Activated naive CD8-positive, alpha-beta T cell treated with anti-CD3 and anti-CD28 coated beads, Interleukin-2, amount 10 ng/mL, durations not matched to agents 7 days and 5 days (primary cell): ENCODE results near the gene GDF10. TPM values are rescaled to one million over a fixed set of nuclear protein-coding genes. Genes with fewer than 3 reads are reported as not detected.

Experiments
- ATAC-seq: fragments of 150-1000 bp; cut with Tn5 transposase; one replicate; pipeline ENCODE4 v1.10.0; 2021; ENCODE audit warnings: low read depth, moderate library complexity
- POLR2A ChIA-PET: fragments of 350-600 bp; sonication (Branson Sonifier 250); formaldehyde crosslinking; loops from one replicate; lab custom pipeline; 2021; ENCODE audit warnings: antibody characterized with exemption; lab: Charles Lee
- DNase-seq: peaks from one replicate; pipeline ENCODE4 v3.0.0; 2021
- H3K27ac Mint-ChIP-seq: one replicate; pipeline ENCODE4 v1.8.0; 2022; ENCODE audit warnings: mild to moderate bottlenecking, mixed read lengths
- H3K27me3 Mint-ChIP-seq: one replicate; pipeline ENCODE4 v1.8.0; 2022; ENCODE audit warnings: mild to moderate bottlenecking, moderate library complexity, mixed read lengths
- H3K36me3 Mint-ChIP-seq: one replicate; pipeline ENCODE4 v1.8.0; 2021; ENCODE audit warnings: mild to moderate bottlenecking, mixed read lengths
- H3K4me1 Mint-ChIP-seq: one replicate; pipeline ENCODE4 v1.8.0; 2021; ENCODE audit warnings: mixed read lengths
- H3K4me3 Mint-ChIP-seq: one replicate; pipeline ENCODE4 v1.8.0; 2022; ENCODE audit warnings: mild to moderate bottlenecking, moderate library complexity, mixed read lengths
- H3K9me3 Mint-ChIP-seq: one replicate; pipeline ENCODE4 v1.8.0; 2021; ENCODE audit warnings: mixed read lengths
- total RNA-seq, 2 experiments: library from RNA; stranded (reverse); gene quantifications; one replicate each; pipeline ENCODE4 v1.2.3, GENCODE V29; 2021

The GDF10 gene
- total RNA-seq, 2 experiments from 2014 or later = 0.11 TPM

DNA sequence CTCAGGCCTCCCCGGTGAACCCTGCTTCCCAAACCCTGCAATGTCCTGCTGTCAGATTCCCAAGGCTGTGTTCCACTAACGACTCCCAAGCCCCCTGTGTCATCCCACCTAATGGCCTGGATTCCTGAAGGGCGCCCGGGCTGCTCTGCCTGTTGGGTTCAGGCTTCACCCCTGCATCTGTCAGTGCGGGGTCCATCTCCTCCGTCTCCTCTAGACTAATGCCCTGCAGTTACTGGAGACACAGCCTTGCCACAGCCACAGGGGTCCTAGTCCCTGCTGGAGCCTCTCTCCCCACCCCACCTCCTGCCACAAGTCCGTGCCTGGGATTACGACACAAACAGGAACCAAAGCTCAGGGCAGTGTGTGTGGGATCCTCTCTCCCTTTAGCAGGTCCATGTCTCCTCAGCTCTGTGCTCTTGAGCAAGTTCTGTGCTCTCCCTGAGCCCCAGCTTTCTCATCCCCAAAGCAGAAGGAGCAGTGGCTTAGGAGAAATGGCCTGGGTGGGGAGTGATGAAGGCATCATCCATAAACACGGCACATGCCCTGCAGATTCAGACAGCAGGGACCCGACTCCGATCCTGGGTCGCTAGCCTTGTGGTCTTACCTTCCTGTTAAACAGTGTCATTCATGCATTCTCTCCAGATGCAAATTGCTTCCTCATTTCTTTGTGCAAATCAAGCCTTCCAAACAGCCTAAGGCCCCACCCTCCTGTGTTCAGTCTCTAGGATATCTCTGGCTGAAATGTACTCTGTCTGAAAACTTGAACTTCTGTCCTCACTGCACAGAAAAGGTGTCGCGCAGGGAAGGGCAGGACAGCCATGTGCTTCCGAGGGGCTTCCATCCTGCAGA, 40.0 kb downstream of the GDF10 start:
- no peak overlapping the region for H3K27ac Mint-ChIP-seq
- no peaks in the 10 kb centered on the region for H3K9me3 Mint-ChIP-seq
- no peaks in the 10 kb centered on the region for H3K4me1 Mint-ChIP-seq
- ATAC-seq (no peak), DNase-seq (no peak)
- POLR2A ChIA-PET = no interaction called here
- no peak overlapping the region for H3K4me3 Mint-ChIP-seq
- peaks cover 10% of the 10 kb centered on the region for H3K27me3 Mint-ChIP-seq
- no peaks in the 10 kb centered on the region for H3K36me3 Mint-ChIP-seq

DNA sequence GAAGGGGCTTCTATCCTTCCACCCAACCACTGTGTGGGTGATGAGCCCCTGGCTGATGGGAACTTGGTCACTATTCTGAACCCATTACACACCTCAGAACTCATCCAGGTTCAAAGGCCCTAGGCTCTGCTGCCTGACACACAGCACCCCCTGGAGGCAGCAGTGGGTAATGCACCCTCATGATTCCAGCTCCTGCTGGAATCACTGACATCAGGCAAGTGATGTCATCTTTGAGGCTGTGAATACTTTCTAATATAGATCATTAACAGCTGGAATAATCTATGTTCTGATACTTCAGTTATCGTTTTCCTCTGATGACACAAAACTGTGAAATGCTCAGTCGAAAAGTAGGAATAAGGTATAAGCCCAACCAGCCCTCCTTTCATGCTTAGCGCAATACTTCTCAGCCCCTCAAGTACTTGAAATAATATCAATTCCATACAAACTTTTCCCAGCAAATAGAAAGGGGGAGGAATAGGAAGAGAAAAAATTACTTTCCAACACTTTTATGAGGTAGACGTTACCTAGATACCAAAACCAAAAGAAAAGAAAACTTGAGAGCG, 40.7 kb downstream of the GDF10 start:
- Mint-ChIP-seq H3K4me3 (no peak overlapping the region), H3K36me3 (no peaks in the 10 kb centered on the region), H3K27ac (no peak overlapping the region), H3K27me3 (peaks cover 10% of the 10 kb centered on the region), H3K9me3 (no peaks in the 10 kb centered on the region), H3K4me1 (no peaks in the 10 kb centered on the region)
- ATAC-seq (no peak), DNase-seq (peak; percentile 77)
- POLR2A ChIA-PET = interaction anchor here (0.6 kb wide), 1 partner anchor 22 kb away, joined by 3 read pairs; no protein-coding TSS in a partner anchor

DNA sequence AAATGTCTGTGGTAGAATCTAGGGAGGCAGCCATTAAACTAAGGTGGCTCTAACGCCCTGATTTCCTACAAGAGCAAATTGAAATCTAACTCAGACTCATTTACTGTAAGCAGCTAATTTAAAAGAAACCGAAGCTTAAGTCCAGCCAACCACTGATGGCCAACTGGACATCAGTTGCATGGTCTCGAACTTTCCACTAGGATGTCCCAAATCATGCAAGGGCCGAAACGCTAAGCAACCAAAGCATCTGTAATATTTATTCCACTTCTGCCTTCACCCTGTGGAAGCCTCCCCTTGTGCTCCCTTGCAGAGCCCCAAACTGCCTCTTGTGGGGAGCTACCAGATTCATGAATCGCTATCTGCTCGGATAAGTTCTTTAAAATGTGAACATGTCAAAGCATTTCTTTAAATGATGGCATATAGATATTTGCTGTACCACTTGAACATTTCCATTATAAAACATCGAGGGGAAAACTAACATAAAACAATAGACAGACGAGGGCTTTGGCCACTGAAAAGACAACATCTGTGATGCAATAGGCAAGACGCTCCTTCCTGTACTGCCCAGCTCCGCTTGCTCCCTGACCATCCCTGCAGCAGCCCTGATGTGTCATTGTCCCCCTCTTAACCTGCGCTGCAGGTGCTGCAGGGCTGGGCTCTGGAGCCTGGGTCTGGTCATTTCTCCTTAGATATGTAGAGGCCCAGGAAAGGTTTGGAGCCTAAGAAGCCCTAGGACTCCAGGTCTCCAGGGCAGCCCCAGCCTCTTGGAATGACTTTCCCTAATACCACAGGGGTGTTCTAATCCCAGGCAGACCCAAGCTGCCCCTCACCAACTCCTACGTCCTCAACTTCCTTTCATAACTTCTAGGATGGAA, 45.2 kb downstream of the GDF10 start:
- H3K4me3 Mint-ChIP-seq = no peak overlapping the region
- no peaks in the 10 kb centered on the region for H3K9me3 Mint-ChIP-seq
- no peaks in the 10 kb centered on the region for H3K4me1 Mint-ChIP-seq
- H3K27me3 Mint-ChIP-seq = peaks cover 7% of the 10 kb centered on the region
- no peak overlapping the region for H3K27ac Mint-ChIP-seq
- DNase-seq (no peak), ATAC-seq (no peak)
- POLR2A ChIA-PET = no interaction called here
- H3K36me3 Mint-ChIP-seq = no peaks in the 10 kb centered on the region

DNA sequence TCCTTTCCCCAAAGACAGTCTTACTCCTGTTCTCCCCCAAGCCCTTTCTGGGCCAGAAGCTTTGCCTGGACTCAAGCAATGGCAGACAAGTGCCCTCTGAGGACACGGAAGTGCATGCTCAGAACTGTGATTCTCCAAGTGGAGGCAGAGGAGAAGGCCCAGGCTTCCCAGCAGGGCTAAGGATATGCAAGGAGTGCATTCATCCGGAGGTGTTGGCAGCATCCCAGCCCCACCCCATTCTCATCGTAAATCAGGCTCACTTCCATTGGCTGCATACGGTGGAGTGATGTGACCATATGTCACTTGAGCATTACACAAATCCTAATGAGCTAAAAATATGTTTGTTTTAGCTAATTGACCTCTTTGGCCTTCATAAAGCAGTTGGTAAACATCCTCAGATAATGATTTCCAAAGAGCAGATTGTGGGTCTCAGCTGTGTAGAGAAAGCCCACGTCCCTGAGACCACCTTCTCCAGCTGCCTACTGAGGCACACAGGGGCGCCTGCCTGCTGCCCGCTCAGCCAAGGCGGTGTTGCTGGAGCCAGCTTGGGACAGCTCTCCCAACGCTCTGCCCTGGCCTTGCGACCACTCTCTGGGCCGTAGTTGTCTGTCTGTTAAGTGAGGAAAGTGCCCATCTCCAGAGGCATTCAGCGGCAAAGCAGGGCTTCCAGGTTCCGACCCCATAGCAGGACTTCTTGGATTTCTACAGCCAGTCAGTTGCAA, 46.7 kb downstream of the GDF10 start:
- Mint-ChIP-seq H3K27ac (no peak overlapping the region), H3K4me3 (no peak overlapping the region), H3K4me1 (no peaks in the 10 kb centered on the region), H3K27me3 (no peaks in the 10 kb centered on the region), H3K9me3 (no peaks in the 10 kb centered on the region), H3K36me3 (no peaks in the 10 kb centered on the region)
- DNase-seq (no peak), ATAC-seq (no peak)
- POLR2A ChIA-PET = no interaction called here

DNA sequence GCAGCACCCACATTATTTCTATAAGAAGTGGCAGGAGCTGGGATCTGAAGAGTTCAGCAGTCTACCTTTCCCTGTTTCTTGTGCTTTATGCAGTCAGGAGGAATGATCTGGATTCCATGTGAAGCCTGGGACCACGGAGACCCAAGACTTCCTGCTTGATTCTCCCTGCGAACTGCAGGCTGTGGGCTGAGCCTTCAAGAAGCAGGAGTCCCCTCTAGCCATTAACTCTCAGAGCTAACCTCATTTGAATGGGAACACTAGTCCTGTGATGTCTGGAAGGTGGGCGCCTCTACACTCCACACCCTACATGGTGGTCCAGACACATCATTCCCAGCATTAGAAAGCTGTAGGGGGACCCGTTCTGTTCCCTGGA, 47.3 kb downstream of the GDF10 start:
- H3K4me3 Mint-ChIP-seq = no peak overlapping the region

DNA sequence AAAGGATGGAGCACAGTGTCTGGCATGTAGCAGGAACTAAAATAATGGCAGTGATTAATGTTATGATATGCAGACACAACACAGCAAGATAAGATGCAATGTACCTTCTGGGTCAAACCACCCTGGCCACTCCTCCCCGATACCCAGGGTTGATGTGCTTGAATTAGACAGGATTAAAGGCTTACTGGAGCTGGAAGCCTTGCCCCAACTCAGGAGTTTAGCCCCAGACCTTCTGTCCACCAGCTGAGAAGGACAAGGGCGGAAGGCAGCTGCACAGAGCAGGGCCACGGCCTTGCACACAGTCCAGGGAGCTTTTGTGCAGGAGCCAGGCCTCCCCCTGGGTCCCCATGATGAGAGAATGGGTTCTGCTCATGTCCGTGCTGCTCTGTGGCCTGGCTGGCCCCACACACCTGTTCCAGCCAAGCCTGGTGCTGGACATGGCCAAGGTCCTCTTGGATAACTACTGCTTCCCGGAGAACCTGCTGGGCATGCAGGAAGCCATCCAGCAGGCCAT, 48.2 kb downstream of the GDF10 start, which contains the start of gene RBP3:
RBP3 (plus strand) TSS at position 226 of the 514 bp plus-strand sequence; CDS start at position 348, 122 bp downstream.
- no peak within 1 kb of the TSS for H3K4me3 Mint-ChIP-seq
- H3K36me3 Mint-ChIP-seq = no peaks in the 10 kb centered on the region
- POLR2A ChIA-PET = no interaction called here
- no peaks in the 10 kb centered on the region for H3K9me3 Mint-ChIP-seq
- no peak for DNase-seq
- no peak for ATAC-seq
- H3K27me3 Mint-ChIP-seq = no peaks in the 10 kb centered on the region
- no peak within 1 kb of the TSS for H3K27ac Mint-ChIP-seq
- H3K4me1 Mint-ChIP-seq = no peaks in the 10 kb centered on the region

More for the DNA sequence above, 47.3 kb downstream of the GDF10 start:
- Mint-ChIP-seq H3K4me1 (no peaks in the 10 kb centered on the region), H3K9me3 (no peaks in the 10 kb centered on the region), H3K27ac (no peak overlapping the region), H3K36me3 (no peaks in the 10 kb centered on the region), H3K27me3 (no peaks in the 10 kb centered on the region)
- POLR2A ChIA-PET = no interaction called here
- DNase-seq = no peak
- ATAC-seq = no peak

DNA sequence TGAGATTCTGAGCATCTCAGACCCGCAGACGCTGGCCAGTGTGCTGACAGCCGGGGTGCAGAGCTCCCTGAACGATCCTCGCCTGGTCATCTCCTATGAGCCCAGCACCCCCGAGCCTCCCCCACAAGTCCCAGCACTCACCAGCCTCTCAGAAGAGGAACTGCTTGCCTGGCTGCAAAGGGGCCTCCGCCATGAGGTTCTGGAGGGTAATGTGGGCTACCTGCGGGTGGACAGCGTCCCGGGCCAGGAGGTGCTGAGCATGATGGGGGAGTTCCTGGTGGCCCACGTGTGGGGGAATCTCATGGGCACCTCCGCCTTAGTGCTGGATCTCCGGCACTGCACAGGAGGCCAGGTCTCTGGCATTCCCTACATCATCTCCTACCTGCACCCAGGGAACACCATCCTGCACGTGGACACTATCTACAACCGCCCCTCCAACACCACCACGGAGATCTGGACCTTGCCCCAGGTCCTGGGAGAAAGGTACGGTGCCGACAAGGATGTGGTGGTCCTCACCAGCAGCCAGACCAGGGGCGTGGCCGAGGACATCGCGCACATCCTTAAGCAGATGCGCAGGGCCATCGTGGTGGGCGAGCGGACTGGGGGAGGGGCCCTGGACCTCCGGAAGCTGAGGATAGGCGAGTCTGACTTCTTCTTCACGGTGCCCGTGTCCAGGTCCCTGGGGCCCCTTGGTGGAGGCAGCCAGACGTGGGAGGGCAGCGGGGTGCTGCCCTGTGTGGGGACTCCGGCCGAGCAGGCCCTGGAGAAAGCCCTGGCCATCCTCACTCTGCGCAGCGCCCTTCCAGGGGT, 48.9 kb downstream of the GDF10 start:
- no peak overlapping the region for H3K4me3 Mint-ChIP-seq
- POLR2A ChIA-PET = no interaction called here
- H3K36me3 Mint-ChIP-seq = no peaks in the 10 kb centered on the region
- no peak overlapping the region for H3K27ac Mint-ChIP-seq
- H3K4me1 Mint-ChIP-seq = no peaks in the 10 kb centered on the region
- DNase-seq = no peak
- H3K9me3 Mint-ChIP-seq = no peaks in the 10 kb centered on the region
- ATAC-seq = no peak
- no peaks in the 10 kb centered on the region for H3K27me3 Mint-ChIP-seq

DNA sequence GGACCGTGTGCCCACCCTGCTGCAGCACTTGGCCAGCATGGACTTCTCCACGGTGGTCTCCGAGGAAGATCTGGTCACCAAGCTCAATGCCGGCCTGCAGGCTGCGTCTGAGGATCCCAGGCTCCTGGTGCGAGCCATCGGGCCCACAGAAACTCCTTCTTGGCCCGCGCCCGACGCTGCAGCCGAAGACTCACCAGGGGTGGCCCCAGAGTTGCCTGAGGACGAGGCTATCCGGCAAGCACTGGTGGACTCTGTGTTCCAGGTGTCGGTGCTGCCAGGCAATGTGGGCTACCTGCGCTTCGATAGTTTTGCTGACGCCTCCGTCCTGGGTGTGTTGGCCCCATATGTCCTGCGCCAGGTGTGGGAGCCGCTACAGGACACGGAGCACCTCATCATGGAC, 49.5 kb downstream of the GDF10 start:
- Mint-ChIP-seq H3K27ac (no peak overlapping the region), H3K4me3 (no peak overlapping the region), H3K27me3 (no peaks in the 10 kb centered on the region), H3K4me1 (no peaks in the 10 kb centered on the region), H3K36me3 (no peaks in the 10 kb centered on the region), H3K9me3 (no peaks in the 10 kb centered on the region)
- POLR2A ChIA-PET = no interaction called here
- DNase-seq (peak; percentile 4), ATAC-seq (no peak)

DNA sequence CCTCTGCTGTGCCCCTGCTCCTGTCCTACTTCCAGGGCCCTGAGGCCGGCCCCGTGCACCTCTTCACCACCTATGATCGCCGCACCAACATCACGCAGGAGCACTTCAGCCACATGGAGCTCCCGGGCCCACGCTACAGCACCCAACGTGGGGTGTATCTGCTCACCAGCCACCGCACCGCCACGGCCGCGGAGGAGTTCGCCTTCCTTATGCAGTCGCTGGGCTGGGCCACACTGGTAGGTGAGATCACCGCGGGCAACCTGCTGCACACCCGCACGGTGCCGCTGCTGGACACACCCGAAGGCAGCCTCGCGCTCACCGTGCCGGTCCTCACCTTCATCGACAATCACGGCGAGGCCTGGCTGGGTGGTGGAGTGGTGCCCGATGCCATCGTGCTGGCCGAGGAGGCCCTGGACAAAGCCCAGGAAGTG, 50.0 kb downstream of the GDF10 start:
- H3K36me3 Mint-ChIP-seq = no peaks in the 10 kb centered on the region
- H3K27ac Mint-ChIP-seq = no peak overlapping the region
- no peaks in the 10 kb centered on the region for H3K4me1 Mint-ChIP-seq
- ATAC-seq (no peak), DNase-seq (peak; percentile 17)
- no peaks in the 10 kb centered on the region for H3K27me3 Mint-ChIP-seq
- no peak overlapping the region for H3K4me3 Mint-ChIP-seq
- POLR2A ChIA-PET = no interaction called here
- no peaks in the 10 kb centered on the region for H3K9me3 Mint-ChIP-seq

DNA sequence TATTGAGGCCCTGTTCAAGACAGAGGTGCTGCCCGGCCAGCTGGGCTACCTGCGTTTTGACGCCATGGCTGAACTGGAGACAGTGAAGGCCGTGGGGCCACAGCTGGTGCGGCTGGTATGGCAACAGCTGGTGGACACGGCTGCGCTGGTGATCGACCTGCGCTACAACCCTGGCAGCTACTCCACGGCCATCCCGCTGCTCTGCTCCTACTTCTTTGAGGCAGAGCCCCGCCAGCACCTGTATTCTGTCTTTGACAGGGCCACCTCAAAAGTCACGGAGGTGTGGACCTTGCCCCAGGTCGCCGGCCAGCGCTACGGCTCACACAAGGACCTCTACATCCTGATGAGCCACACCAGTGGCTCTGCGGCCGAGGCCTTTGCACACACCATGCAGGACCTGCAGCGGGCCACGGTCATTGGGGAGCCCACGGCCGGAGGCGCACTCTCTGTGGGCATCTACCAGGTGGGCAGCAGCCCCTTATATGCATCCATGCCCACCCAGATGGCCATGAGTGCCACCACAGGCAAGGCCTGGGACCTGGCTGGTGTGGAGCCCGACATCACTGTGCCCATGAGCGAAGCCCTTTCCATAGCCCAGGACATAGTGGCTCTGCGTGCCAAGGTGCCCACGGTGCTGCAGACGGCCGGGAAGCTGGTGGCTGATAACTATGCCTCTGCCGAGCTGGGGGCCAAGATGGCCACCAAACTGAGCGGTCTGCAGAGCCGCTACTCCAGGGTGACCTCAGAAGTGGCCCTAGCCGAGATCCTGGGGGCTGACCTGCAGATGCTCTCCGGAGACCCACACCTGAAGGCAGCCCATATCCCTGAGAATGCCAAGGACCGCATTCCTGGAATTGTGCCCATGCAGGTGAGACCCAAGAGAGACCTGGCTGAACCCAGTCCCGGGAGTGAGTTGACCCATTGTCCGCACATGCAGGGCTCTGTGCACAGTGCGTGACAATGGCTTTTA, 51.0 kb downstream of the GDF10 start:
- Mint-ChIP-seq H3K27me3 (no peaks in the 10 kb centered on the region), H3K36me3 (no peaks in the 10 kb centered on the region), H3K4me1 (no peaks in the 10 kb centered on the region), H3K9me3 (no peaks in the 10 kb centered on the region), H3K27ac (no peak overlapping the region), H3K4me3 (no peak overlapping the region)
- DNase-seq (no peak), ATAC-seq (no peak)
- POLR2A ChIA-PET = no interaction called here

DNA sequence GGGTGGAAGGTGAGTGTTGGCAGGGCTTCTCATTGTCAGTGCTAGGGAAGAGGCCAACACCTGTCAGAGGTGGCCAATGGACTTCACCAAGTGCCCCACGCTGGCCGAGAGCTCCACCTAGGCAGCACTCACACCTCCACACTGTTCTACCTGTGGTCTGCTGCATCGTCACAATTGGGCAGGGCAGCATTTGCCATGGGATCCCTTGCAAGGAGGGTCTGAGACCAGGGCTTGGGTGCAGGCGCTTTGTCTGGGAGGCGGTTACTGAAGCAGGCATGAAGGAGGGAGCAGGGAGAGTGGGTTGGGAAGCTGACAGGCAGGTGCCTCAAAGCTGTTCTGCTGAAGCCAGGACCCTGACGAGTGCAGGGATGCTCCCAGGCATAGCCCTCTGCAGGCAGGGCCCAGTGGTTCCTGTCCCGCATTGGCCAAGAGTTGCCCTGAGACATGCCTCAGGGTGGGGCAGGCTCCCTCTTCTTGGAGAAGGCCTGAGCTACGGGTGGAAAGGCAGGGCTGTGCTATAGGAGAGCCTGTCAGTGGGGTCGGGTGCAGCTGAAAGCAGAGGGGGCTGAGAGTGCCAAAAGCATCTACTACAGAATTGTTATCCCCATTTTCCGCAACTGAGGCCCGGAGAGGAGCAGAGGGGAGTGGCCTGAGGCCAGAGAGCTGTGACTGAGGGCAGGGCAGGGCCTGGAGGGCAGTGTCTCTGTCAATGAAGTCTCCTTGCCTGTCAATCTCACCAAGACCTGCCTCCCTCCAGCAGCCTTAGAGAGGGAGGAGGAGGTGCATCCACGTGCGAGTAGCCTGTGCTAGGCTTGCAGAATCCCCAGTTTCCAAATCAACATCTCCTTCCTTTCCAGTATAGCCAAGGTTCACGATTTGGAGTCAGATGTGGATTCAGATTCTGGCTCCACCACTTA, 52.2 kb downstream of the GDF10 start:
- Mint-ChIP-seq H3K4me1 (no peaks in the 10 kb centered on the region), H3K4me3 (no peak overlapping the region), H3K27me3 (no peaks in the 10 kb centered on the region), H3K36me3 (no peaks in the 10 kb centered on the region), H3K27ac (no peak overlapping the region), H3K9me3 (no peaks in the 10 kb centered on the region)
- POLR2A ChIA-PET = no interaction called here
- no peak for ATAC-seq
- no peak for DNase-seq
